RWPE2 (cell line): ENCODE results near the gene MAPK8.

Source experiments
- ATAC-seq: fragments of 200-7000 bp; cut with Tn5 transposase; 3 replicates; pipeline ENCODE4 v1.9.1; 2021; ENCODE audit warnings: low read depth
- DNase-seq: peaks from one replicate; pipeline ENCODE4 v3.0.0-alpha.2; 2020; ENCODE audit warnings: low spot score
- H3K27ac ChIP-seq: fragments of 450-650 bp; 2 replicates; pipeline ENCODE4 v1.5.1; 2017; ENCODE audit warnings: mild to moderate bottlenecking; ENCODE audit not compliant: poor library complexity, severe bottlenecking
- H3K27me3 ChIP-seq: fragments of 250-450 bp; sonication (Bioruptor Pico); 2 replicates; pipeline ENCODE4 v1.5.1; 2021; ENCODE audit warnings: mild to moderate bottlenecking, moderate library complexity; ENCODE audit not compliant: insufficient read depth, poor library complexity, severe bottlenecking
- H3K36me3 ChIP-seq: fragments of 250-450 bp; sonication (Bioruptor Pico); 2 replicates; pipeline ENCODE4 v1.5.1; 2020; ENCODE audit warnings: low read depth, mild to moderate bottlenecking, moderate library complexity
- H3K4me1 ChIP-seq: fragments of 250-450 bp; sonication (Bioruptor Pico); 2 replicates; pipeline ENCODE4 v1.5.1; 2021; ENCODE audit warnings: mild to moderate bottlenecking, moderate library complexity; ENCODE audit not compliant: insufficient read depth, poor library complexity, severe bottlenecking
- H3K4me3 ChIP-seq: fragments of 250-450 bp; sonication (Bioruptor Pico); 2 replicates; pipeline ENCODE4 v1.5.1; 2021; ENCODE audit warnings: mild to moderate bottlenecking, moderate library complexity; ENCODE audit not compliant: severe bottlenecking
- H3K9me3 ChIP-seq: fragments of 250-450 bp; sonication (Bioruptor Pico); 2 replicates; pipeline ENCODE4 v1.5.1; 2021; ENCODE audit warnings: mild to moderate bottlenecking, moderate library complexity; ENCODE audit not compliant: severe bottlenecking
- CTCF ChIP-seq: fragments of 450-650 bp; IDR thresholded peaks from one replicate; pipeline ENCODE4 v1.5.1; 2017; ENCODE audit warnings: mild to moderate bottlenecking, moderate library complexity; ENCODE audit not compliant: poor library complexity, severe bottlenecking

MAPK8 gene

GRCh38 chr10:48291190-48291589, 15.3 kb upstream of the MAPK8 start:
- Histone ChIP-seq H3K4me1 (no peaks in the 10 kb centered on the region), H3K4me3 (no peak overlapping the region), H3K9me3 (no peaks in the 10 kb centered on the region), H3K27ac (no peak overlapping the region), H3K36me3 (no peaks in the 10 kb centered on the region), H3K27me3 (no peaks in the 10 kb centered on the region)
- no peak for TF ChIP-seq CTCF
- no peak for ATAC-seq
- DNase-seq = no peak

GRCh38 chr10:48292616-48293015, 13.9 kb upstream of the MAPK8 start:
- H3K27ac ChIP-seq = no peak overlapping the region
- DNase-seq (no peak), ATAC-seq (no peak)
- H3K9me3 ChIP-seq = no peaks in the 10 kb centered on the region
- no peak for TF ChIP-seq CTCF
- H3K36me3 ChIP-seq = no peaks in the 10 kb centered on the region
- H3K4me3 ChIP-seq = no peak overlapping the region
- H3K4me1 ChIP-seq = no peaks in the 10 kb centered on the region
- no peaks in the 10 kb centered on the region for H3K27me3 ChIP-seq

DNA sequence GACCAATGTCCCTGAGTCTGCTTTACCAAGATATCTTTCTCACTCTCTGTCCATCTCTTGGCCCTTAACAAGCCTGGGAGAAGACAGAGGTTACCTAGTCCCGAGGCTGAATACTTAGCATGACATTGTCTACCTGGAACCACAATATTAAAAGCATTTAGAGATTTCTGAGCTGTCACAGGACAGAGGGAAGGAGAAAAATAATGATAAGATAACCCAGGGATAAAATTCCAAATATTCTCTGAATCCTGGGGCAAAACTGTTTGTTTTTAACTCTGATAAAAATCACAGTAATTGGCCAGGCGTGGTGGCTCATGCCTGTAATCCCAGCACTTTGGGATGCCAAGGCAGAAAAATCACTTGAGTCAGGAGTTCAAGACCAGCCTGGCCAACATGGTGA, 12.0 kb upstream of the MAPK8 start:
- no peak for TF ChIP-seq CTCF
- H3K27ac ChIP-seq = no peak overlapping the region
- ATAC-seq (no peak), DNase-seq (no peak)
- H3K27me3 ChIP-seq = no peaks in the 10 kb centered on the region
- no peaks in the 10 kb centered on the region for H3K36me3 ChIP-seq
- H3K4me1 ChIP-seq = no peaks in the 10 kb centered on the region
- no peak overlapping the region for H3K4me3 ChIP-seq
- no peaks in the 10 kb centered on the region for H3K9me3 ChIP-seq

DNA sequence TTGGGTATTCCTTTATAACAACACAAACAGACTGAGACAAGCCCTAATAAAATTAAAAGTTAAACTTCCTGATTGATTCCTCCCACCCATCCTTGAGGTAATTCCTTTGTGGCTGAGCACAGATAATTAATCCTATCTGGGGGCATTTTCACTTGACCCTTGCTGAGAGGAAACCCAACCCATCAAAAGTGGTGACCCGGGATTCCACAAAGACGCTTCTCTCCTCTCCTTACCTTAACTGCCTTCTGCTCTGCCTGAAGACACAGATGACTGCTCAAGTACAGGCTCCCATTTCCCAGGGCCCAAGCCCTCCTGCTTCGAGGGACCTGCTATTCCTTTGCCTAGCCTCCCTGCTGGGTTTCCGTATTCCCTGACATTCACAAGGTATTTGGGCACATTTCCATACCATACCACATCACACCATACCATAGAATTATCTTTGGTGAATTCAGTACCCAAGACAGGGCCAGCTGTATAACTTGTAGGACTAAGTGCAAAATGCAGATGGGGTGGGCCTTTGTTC, 9.8 kb upstream of the MAPK8 start:
- Histone ChIP-seq H3K4me1 (no peaks in the 10 kb centered on the region), H3K27me3 (no peaks in the 10 kb centered on the region), H3K9me3 (no peaks in the 10 kb centered on the region), H3K4me3 (no peak overlapping the region), H3K36me3 (no peaks in the 10 kb centered on the region), H3K27ac (no peak overlapping the region)
- ATAC-seq (no peak), DNase-seq (no peak)
- no peak for TF ChIP-seq CTCF

DNA sequence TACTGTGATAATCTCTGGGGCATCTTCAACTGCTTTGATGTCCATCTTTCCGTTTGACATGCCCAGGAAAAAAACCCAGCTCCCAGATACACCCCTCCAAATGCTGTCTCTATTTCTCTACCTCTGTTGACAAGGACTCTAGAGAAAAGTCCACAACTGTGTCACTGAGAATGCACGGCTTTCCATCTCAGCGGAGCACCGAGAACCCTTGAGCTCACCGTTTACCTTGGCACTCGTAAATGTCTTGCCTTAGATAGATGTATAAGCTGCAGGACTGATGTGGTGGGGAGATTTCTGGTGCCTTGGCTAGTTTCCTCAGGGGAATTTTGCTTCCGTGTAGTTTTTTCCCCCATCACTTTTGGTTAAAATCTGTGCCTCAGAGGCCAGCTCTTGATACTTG, 7.4 kb upstream of the MAPK8 start:
- no peaks in the 10 kb centered on the region for H3K4me1 ChIP-seq
- H3K9me3 ChIP-seq = no peaks in the 10 kb centered on the region
- H3K27ac ChIP-seq = no peak overlapping the region
- no peak for TF ChIP-seq CTCF
- DNase-seq (no peak), ATAC-seq (no peak)
- H3K27me3 ChIP-seq = no peaks in the 10 kb centered on the region
- no peak overlapping the region for H3K4me3 ChIP-seq
- no peaks in the 10 kb centered on the region for H3K36me3 ChIP-seq
